Measurements from ENCODE around the gene AURKB. TPM values are rescaled to one million over a fixed set of nuclear protein-coding genes. Genes with fewer than 3 reads are reported as not detected.

AURKB gene
- total and polyA plus RNA-seq, 2 of the 13 experiments (the other 11 are each of a cell fraction or from before 2014, with no cell fraction given), result 29.5 to 75.3 TPM

DNA sequence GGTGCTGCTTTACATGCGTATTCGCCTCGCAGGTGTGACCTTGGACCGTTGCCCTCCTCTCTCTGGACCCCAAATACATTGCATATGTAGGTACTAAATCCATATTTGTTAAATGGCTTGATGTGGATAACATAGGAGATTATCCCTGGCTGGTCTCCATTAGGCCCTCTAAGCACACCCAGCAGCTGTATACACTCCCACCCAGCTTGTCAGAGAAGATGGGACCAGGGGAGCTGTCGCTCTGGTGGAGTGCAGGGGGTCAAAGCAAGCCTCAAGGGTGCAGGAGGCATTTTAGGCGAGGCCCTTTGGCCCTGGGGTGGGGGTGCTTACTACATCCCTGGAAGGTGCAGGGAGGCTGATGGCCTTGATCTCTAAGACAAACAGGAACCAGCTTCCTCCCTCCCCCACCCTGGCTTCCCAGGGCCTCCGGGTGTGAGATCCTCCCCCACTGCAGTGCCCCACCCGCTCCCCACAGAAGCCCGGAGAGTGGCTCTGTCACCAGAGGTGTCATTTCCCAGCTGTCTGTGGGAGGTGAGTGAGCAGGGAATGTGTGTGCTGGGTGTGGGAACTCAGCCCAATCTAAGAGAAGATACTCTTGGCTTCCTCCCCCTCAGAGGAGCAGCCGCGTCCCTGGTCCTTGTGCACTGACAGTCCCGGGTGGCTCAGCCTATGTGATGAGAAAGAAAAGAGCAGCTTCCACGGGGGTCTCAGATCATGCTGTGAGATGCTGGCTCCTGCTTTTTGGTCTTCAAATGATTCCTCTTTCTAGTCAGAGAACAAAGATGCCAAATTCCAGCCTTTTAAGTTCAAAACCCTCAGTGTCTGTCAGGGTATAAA lies 46.2 kb downstream of the AURKB start (continued):
- TF ChIP-seq, protein P1, sequence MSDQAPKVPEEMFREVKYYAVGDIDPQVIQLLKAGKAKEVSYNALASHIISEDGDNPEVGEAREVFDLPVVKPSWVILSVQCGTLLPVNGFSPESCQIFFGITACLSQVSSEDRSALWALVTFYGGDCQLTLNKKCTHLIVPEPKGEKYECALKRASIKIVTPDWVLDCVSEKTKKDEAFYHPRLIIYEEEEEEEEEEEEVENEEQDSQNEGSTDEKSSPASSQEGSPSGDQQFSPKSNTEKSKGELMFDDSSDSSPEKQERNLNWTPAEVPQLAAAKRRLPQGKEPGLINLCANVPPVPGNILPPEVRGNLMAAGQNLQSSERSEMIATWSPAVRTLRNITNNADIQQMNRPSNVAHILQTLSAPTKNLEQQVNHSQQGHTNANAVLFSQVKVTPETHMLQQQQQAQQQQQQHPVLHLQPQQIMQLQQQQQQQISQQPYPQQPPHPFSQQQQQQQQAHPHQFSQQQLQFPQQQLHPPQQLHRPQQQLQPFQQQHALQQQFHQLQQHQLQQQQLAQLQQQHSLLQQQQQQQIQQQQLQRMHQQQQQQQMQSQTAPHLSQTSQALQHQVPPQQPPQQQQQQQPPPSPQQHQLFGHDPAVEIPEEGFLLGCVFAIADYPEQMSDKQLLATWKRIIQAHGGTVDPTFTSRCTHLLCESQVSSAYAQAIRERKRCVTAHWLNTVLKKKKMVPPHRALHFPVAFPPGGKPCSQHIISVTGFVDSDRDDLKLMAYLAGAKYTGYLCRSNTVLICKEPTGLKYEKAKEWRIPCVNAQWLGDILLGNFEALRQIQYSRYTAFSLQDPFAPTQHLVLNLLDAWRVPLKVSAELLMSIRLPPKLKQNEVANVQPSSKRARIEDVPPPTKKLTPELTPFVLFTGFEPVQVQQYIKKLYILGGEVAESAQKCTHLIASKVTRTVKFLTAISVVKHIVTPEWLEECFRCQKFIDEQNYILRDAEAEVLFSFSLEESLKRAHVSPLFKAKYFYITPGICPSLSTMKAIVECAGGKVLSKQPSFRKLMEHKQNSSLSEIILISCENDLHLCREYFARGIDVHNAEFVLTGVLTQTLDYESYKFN (CRISPR knock-in tag; conservative IDR thresholded peaks at IDR 0.05), result peak; percentile 90
- TF ChIP-seq ZNF776 (CRISPR knock-in tag; IDR thresholded peaks at IDR 0.05) (no peak), MTA1 (CRISPR knock-in tag; IDR thresholded peaks at IDR 0.05; ENCODE audit: borderline replicate concordance) (peak; percentile 48; the same call in 1 of the 2 replicates), SAP130 (CRISPR knock-in tag; IDR thresholded peaks at IDR 0.05; ENCODE audit: low read depth) (peak; percentile 63), ZNF816 (CRISPR knock-in tag; IDR thresholded peaks at IDR 0.05; ENCODE audit: borderline replicate concordance) (no peak), GATA4 (IDR thresholded peaks at IDR 0.05; ENCODE audit: borderline replicate concordance, low read depth) (no peak), ZNF333 (CRISPR knock-in tag; IDR thresholded peaks at IDR 0.05; ENCODE audit: borderline replicate concordance) (no peak), SNRNP70 (IDR thresholded peaks at IDR 0.05; ENCODE audit: low read depth, low read length) (no peak), PHF20 (CRISPR knock-in tag; IDR thresholded peaks at IDR 0.05) (no peak), PHF8 (CRISPR knock-in tag; IDR thresholded peaks at IDR 0.05) (no peak; the same call in 1 of the 2 replicates), ZNF224 (CRISPR knock-in tag; IDR thresholded peaks at IDR 0.05) (no peak), BCL6 (CRISPR knock-in tag; IDR thresholded peaks at IDR 0.05) (peak; percentile 84), NR2F1 (CRISPR knock-in tag; IDR thresholded peaks at IDR 0.05) (no peak), ZNF367 (CRISPR knock-in tag; IDR thresholded peaks at IDR 0.05; ENCODE audit: borderline replicate concordance) (no peak), SP1 (IDR thresholded peaks at IDR 0.05) (no peak), SP1 (CRISPR knock-in tag; IDR thresholded peaks at IDR 0.05) (no peak; the same call in 1 of the 2 replicates)
- TF ChIP-seq, protein P2, sequence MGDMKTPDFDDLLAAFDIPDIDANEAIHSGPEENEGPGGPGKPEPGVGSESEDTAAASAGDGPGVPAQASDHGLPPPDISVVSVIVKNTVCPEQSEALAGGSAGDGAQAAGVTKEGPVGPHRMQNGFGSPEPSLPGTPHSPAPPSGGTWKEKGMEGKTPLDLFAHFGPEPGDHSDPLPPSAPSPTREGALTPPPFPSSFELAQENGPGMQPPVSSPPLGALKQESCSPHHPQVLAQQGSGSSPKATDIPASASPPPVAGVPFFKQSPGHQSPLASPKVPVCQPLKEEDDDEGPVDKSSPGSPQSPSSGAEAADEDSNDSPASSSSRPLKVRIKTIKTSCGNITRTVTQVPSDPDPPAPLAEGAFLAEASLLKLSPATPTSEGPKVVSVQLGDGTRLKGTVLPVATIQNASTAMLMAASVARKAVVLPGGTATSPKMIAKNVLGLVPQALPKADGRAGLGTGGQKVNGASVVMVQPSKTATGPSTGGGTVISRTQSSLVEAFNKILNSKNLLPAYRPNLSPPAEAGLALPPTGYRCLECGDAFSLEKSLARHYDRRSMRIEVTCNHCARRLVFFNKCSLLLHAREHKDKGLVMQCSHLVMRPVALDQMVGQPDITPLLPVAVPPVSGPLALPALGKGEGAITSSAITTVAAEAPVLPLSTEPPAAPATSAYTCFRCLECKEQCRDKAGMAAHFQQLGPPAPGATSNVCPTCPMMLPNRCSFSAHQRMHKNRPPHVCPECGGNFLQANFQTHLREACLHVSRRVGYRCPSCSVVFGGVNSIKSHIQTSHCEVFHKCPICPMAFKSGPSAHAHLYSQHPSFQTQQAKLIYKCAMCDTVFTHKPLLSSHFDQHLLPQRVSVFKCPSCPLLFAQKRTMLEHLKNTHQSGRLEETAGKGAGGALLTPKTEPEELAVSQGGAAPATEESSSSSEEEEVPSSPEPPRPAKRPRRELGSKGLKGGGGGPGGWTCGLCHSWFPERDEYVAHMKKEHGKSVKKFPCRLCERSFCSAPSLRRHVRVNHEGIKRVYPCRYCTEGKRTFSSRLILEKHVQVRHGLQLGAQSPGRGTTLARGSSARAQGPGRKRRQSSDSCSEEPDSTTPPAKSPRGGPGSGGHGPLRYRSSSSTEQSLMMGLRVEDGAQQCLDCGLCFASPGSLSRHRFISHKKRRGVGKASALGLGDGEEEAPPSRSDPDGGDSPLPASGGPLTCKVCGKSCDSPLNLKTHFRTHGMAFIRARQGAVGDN (CRISPR knock-in tag; IDR thresholded peaks at IDR 0.05), result peak; percentile 41; the same call in 1 of the 2 replicates
- TF ChIP-seq, protein P3, sequence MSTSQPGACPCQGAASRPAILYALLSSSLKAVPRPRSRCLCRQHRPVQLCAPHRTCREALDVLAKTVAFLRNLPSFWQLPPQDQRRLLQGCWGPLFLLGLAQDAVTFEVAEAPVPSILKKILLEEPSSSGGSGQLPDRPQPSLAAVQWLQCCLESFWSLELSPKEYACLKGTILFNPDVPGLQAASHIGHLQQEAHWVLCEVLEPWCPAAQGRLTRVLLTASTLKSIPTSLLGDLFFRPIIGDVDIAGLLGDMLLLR (CRISPR knock-in tag; IDR thresholded peaks at IDR 0.05), result no peak
- TF ChIP-seq, protein P4, sequence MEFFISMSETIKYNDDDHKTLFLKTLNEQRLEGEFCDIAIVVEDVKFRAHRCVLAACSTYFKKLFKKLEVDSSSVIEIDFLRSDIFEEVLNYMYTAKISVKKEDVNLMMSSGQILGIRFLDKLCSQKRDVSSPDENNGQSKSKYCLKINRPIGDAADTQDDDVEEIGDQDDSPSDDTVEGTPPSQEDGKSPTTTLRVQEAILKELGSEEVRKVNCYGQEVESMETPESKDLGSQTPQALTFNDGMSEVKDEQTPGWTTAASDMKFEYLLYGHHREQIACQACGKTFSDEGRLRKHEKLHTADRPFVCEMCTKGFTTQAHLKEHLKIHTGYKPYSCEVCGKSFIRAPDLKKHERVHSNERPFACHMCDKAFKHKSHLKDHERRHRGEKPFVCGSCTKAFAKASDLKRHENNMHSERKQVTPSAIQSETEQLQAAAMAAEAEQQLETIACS (CRISPR knock-in tag; IDR thresholded peaks at IDR 0.05), result no peak
- TF ChIP-seq, protein P5, sequence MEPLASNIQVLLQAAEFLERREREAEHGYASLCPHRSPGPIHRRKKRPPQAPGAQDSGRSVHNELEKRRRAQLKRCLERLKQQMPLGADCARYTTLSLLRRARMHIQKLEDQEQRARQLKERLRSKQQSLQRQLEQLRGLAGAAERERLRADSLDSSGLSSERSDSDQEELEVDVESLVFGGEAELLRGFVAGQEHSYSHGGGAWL (CRISPR knock-in tag; IDR thresholded peaks at IDR 0.05), result no peak; the same call in 1 of the 2 replicates

Measured in HepG2 (cell line).